Transverse colon (tissue), 4 donors: Measurements from ENCODE around the gene HSF5. TPM values are rescaled to one million over a fixed set of nuclear protein-coding genes. Genes with fewer than 3 reads are reported as not detected.

Experiments used
- DNase-seq: peaks from one replicate; pipeline ENCODE4 v3.0.0-alpha.2; 2019
- H3K27ac ChIP-seq, 4 donors: fragments of 200-600 bp; sonication (generic); 2 replicates each; pipeline ENCODE4 v1.5.1; 2016 to 2018; ENCODE audit warnings: inconsistent platforms in 4 of 4
- H3K27me3 ChIP-seq: fragments of 200-600 bp; sonication (generic); 2 replicates; pipeline ENCODE4 v1.5.1; 2017; ENCODE audit warnings: inconsistent platforms
- H3K36me3 ChIP-seq, 4 donors: fragments of 200-600 bp; sonication (generic); 2 replicates each; pipeline ENCODE4 v1.5.1; 2017 to 2019; ENCODE audit warnings: inconsistent platforms in 4 of 4
- H3K4me1 ChIP-seq, 4 donors: fragments of 200-600 bp; sonication (generic); 2 replicates each; pipeline ENCODE4 v1.5.1; 2017 to 2020; ENCODE audit warnings: inconsistent platforms in 4 of 4
- H3K4me3 ChIP-seq, 4 donors: fragments of 200-600 bp; sonication (generic); 1 replicate in 1 of 4; 2 replicates in 3 of 4; pipeline versions ENCODE4 v1.5.1 to v1.6.1; 2017 to 2019; ENCODE audit warnings: inconsistent platforms in 4 of 4
- H3K9me3 ChIP-seq, 2 donors: fragments of 200-600 bp; sonication (generic); 2 replicates each; pipeline ENCODE4 v1.5.1; 2017 to 2019; ENCODE audit warnings: inconsistent platforms in 2 of 2
- CTCF ChIP-seq, 5 experiments: fragments of 200-600 bp in 3 of 5; fragments of 450-650 bp in 2 of 5; sonication (generic) in 3 of 5; IDR thresholded peaks; 1 replicate in 2 of 5; 2 replicates in 3 of 5; pipeline ENCODE4 v1.5.1; 2016 to 2017; ENCODE audit warnings: antibody characterized with exemption in 5 of 5, inconsistent platforms in 3 of 5, mild to moderate bottlenecking in 2 of 5, moderate library complexity in 1 of 5
- EP300 ChIP-seq: sonication (generic); formaldehyde crosslinking; IDR thresholded peaks from one replicate; pipeline ENCODE4 v1.6.1; 2017; ENCODE audit warnings: antibody characterized with exemption, low read depth
- POLR2A ChIP-seq: fragments of 450-650 bp; IDR thresholded peaks from one replicate; pipeline ENCODE4 v1.6.1; 2016; ENCODE audit warnings: antibody characterized with exemption, mild to moderate bottlenecking, moderate library complexity
- POLR2AphosphoS5 ChIP-seq, 3 donors: sonication (generic); formaldehyde crosslinking; IDR thresholded peaks; one replicate each; pipeline ENCODE4 v1.6.1; 2016; ENCODE audit warnings: antibody characterized with exemption in 3 of 3
- WGBS, 2 donors: methylation state at CpG; one replicate each; pipeline ENCODE4 v1.1.5; 2018; ENCODE audit warnings: low coverage in 1 of 2; 5-methylcytosine and 5-hydroxymethylcytosine counted together
- in situ Hi-C, 4 donors: fragments of 200-750 bp; cut with MboI; loops; one replicate each; pipeline versions ENCODE4 v1.15.0 to v1.15.1; 2017; ENCODE audit warnings: low sequenced_read_pairs in 3 of 4, low pct_ligation_motif_present in 1 of 4, low pct_unique_long_range_greater_than_20kb in 1 of 4
- intact Hi-C: fragments of 100-400 bp; cut with DNase I; formaldehyde crosslinking; loops from one replicate; pipeline ENCODE4 v1.15.1; 2023; ENCODE audit warnings: low total_unique reads
- total RNA-seq, 4 donors: library from RNA; depleted of rRNA; stranded (reverse); fragments of >200 nt; gene quantifications; one replicate each; pipeline ENCODE4 v1.1.0, GENCODE V29; 2016

Gene HSF5
- total RNA-seq, 4 donors from 2014 or later: 0.16 TPM; not detected in 3

- in situ Hi-C loops: no loop called here
- Histone ChIP-seq H3K4me1 (peaks cover 3 to 56% (median 45%) of the 10 kb centered on the region in 4 donors), H3K27ac (peak overlapping the region in 3 of 4 donors; percentile 64 to 91 (median 79))
Observed at GRCh38 chr17:58371300-58371950, 116.8 kb downstream of the HSF5 start.

DNA sequence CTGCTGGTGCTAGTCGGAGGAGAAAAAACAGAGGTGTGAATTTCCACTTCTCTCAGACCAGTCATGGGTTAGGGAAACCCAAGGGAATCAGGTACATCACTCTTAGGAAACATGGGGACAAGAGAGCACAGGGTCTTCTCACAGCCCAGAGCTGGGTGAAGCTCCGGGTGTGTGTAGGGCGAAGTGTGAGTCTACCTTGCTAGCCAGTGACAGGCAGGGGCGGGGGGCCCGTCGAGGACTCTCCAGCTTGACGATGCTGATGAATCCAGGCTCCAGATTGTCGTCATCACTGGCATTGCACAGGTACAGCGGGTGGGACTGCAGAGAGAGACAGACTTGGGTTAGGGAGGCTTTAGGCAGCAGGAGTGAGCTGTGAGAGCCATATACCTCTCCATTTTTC lies 117.5 kb downstream of the HSF5 start:
- 65% methylated on average over 9 of the region's 9 CpGs; no CpG with 5 or more reads in 1 of the 2 donors for WGBS, 2 donors
- intact Hi-C loops (no loop called here), in situ Hi-C loops (no loop called here)
- Histone ChIP-seq H3K27me3 (no peaks in the 10 kb centered on the region), H3K4me3 (no peak overlapping the region), H3K9me3 (no peaks in the 10 kb centered on the region), H3K36me3 (no peaks in the 10 kb centered on the region), H3K4me1 (peaks cover 5 to 56% (median 48%) of the 10 kb centered on the region in 4 donors), H3K27ac (peak overlapping the region; percentile 64 to 91 (median 78))
- no peak for DNase-seq
- TF ChIP-seq POLR2A (no peak), EP300 (no peak), CTCF (IDR thresholded peaks at IDR 0.05) (no peak), POLR2AphosphoS5 (IDR thresholded peaks at IDR 0.05) (no peak)

More at GRCh38 chr17:58371300-58371950, 116.8 kb downstream of the HSF5 start:
- no peak for TF ChIP-seq POLR2A
- TF ChIP-seq POLR2AphosphoS5 (IDR thresholded peaks at IDR 0.05): no peak
- TF ChIP-seq CTCF (IDR thresholded peaks at IDR 0.05): no peak
- TF ChIP-seq EP300: no peak
- H3K36me3 ChIP-seq: no peaks in the 10 kb centered on the region
- no peaks in the 10 kb centered on the region for H3K27me3 ChIP-seq
- H3K4me3 ChIP-seq: no peak overlapping the region
- no peak for DNase-seq
- WGBS, 2 donors: 56% methylated on average over 6 of the region's 6 CpGs; no CpG with 5 or more reads in 1 of the 2 donors
- intact Hi-C loops: no loop called here
- H3K9me3 ChIP-seq: no peaks in the 10 kb centered on the region

DNA sequence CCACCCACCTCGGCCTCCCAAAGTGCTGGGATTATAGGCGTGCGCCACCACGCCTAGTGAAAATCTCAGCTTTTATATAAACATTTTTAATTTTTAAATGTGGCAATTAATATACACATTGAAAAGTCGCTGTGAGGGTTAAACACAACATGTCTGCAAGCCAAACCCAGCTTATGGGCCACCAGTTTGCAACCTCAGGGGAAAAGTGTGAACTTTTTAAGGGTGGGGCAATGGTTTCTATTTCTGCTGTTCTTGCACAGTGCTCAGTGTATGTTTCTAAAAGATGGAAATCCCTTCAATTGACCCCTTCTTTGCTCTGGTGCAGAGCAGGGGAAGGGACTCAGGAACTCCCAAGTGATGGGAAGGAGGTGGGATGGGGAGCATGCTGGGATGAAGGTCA lies 117.9 kb downstream of the HSF5 start:
- Histone ChIP-seq H3K9me3 (no peaks in the 10 kb centered on the region), H3K27me3 (no peaks in the 10 kb centered on the region), H3K4me3 (no peak overlapping the region), H3K4me1 (peaks cover 5 to 56% (median 48%) of the 10 kb centered on the region in 4 donors), H3K27ac (peak overlapping the region; percentile 64 to 91 (median 78)), H3K36me3 (no peaks in the 10 kb centered on the region)
- WGBS, 2 donors: 54 to 72% methylated on average over 4 to 5 of the region's 5 CpGs
- intact Hi-C loops (no loop called here), in situ Hi-C loops (no loop called here)
- TF ChIP-seq EP300: no peak
- no peak for TF ChIP-seq POLR2AphosphoS5 (IDR thresholded peaks at IDR 0.05)
- no peak for TF ChIP-seq CTCF (IDR thresholded peaks at IDR 0.05)
- TF ChIP-seq POLR2A: no peak
- no peak for DNase-seq

Other genes starting within 250 kb of the HSF5 start
- gene LPO, start 249.8 kb downstream of the HSF5 start, total RNA-seq: not detected
- not detected for gene MPO, start 207.5 kb downstream of the HSF5 start, total RNA-seq
- 10 to 100 TPM in 2 of 4 donors, 1 to 10 TPM in 2; 4.4 to 21.7 (median 9.4) TPM for gene TSPOAP1, start 159.6 kb downstream of the HSF5 start, total RNA-seq
- gene SUPT4H1, start 136.2 kb downstream of the HSF5 start, total RNA-seq: 10 to 100 TPM; 12.0 to 66.3 (median 40.0) TPM
- gene RNF43, start 70.9 kb downstream of the HSF5 start, total RNA-seq: 10 to 100 TPM; 31.9 to 84.2 (median 38.2) TPM
- gene MTMR4, start 26.2 kb upstream of the HSF5 start, total RNA-seq: 10 to 100 TPM; 43.2 to 79.6 (median 53.1) TPM
- gene TEX14, start 203.6 kb upstream of the HSF5 start, total RNA-seq: under 1 TPM in 1 of 4 donors, not detected in 3; 0.27 TPM
- gene RAD51C, start 204.2 kb upstream of the HSF5 start, total RNA-seq: 10 to 100 TPM in 2 of 4 donors, 1 to 10 TPM in 2; 4.9 to 37.0 (median 9.2) TPM